ENCODE data around the gene AIF1.

- TF ChIP-seq, protein P1, sequence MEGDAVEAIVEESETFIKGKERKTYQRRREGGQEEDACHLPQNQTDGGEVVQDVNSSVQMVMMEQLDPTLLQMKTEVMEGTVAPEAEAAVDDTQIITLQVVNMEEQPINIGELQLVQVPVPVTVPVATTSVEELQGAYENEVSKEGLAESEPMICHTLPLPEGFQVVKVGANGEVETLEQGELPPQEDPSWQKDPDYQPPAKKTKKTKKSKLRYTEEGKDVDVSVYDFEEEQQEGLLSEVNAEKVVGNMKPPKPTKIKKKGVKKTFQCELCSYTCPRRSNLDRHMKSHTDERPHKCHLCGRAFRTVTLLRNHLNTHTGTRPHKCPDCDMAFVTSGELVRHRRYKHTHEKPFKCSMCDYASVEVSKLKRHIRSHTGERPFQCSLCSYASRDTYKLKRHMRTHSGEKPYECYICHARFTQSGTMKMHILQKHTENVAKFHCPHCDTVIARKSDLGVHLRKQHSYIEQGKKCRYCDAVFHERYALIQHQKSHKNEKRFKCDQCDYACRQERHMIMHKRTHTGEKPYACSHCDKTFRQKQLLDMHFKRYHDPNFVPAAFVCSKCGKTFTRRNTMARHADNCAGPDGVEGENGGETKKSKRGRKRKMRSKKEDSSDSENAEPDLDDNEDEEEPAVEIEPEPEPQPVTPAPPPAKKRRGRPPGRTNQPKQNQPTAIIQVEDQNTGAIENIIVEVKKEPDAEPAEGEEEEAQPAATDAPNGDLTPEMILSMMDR (IDR thresholded peaks at IDR 0.05): no peak
- TF ChIP-seq POLR2A (IDR thresholded peaks at IDR 0.05): no peak
Observed at GRCh38 chr6:31658158-31658688, 43.2 kb downstream of the AIF1 start.
